ENCODE measurements around the gene RPS18.

RPS18 gene

DNA sequence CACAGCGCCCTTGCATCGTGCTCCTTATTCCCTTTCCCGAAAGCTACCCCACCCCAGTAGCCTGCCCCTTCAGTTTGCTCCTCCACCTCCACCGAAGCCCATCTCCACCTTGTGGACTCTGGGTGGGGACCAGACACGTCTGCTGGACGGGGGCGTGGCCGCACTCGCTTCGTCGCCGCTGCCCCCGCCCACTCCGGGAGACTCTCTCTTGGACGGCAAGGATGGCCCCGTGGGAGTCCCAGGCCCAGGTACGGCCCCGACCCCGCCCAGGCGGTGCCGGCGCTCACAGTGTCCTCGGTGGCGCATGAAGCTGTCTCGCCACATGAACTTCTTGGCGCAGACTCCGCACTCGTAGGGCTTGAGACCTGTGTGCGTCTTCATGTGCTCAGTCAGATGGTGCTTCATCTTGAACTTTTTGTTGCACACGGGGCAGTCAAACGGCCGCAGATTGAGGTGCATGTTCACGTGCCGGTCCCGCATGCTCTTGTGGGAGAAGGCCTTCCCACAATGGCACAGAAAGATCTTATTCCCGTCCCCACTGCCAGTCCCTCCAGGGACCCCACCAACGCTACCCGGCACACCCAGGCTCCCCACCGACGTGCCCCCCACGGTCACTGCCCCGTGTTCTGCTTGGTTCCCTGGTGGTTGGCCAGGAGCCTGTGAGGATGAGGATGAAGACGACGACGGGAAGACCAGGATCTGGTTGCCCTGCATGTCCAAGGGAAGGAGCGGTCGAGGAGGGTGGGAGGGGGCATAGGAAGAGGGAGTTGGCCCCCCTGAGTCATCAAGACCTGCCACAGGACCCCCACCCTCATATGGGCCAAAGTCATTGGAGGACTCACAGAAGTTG lies 43.3 kb downstream of the RPS18 start:
- no peak overlapping the region for H3K9ac ChIP-seq (ENCODE audit: low read depth, low read length, poor library complexity)
- H3K4me2 ChIP-seq (ENCODE audit: insufficient read depth, low read length, poor library complexity, severe bottlenecking), result no peak overlapping the region
- H2BK5ac ChIP-seq (ENCODE audit: low read length), result no peak overlapping the region
- no peak overlapping the region for H3K27ac ChIP-seq (replicated peaks; ENCODE audit: low read length)
- no CpG with 5 or more reads among the region's 47 CpGs for WGBS, 2 donors (ENCODE audit: extremely low coverage in 2 of 2, insufficient read length in 2 of 2, insufficient replicate concordance in 1 of 2)
- DNase-seq (ENCODE audit: low spot score), result no peak
- no peak overlapping the region for H4K91ac ChIP-seq (ENCODE audit: low read depth, low read length, poor library complexity)
- H3K36me3 ChIP-seq (replicated peaks in 1 of 2; ENCODE audit: control insufficient read depth in 2 of 2, insufficient read depth in 2 of 2, low read length in 2 of 2), result peaks cover 20 to 37% of the 10 kb centered on the region in 2 donors
- H2AFZ ChIP-seq (ENCODE audit: low read length), result no peak overlapping the region
- H3K79me1 ChIP-seq (ENCODE audit: low read depth, low read length), result peaks cover 3% of the 10 kb centered on the region
- H4K8ac ChIP-seq (ENCODE audit: low read depth, low read length), result no peak overlapping the region
- H3K18ac ChIP-seq (ENCODE audit: low read length), result no peak overlapping the region
- no peak overlapping the region for H2AK5ac ChIP-seq (ENCODE audit: low read depth, low read length)
- H3K23ac ChIP-seq (ENCODE audit: low read depth, low read length, poor library complexity), result peak overlapping the region; percentile 66
- peaks cover 20 to 32% of the 10 kb centered on the region in 2 donors for H3K4me1 ChIP-seq (ENCODE audit: control insufficient read depth in 2 of 2, insufficient read depth in 1 of 2, low read depth in 1 of 2, low read length in 2 of 2)
- H2BK120ac ChIP-seq (ENCODE audit: low read depth, low read length), result no peak overlapping the region
- no peak overlapping the region for H3K4ac ChIP-seq (ENCODE audit: low read length)
- H2BK12ac ChIP-seq (ENCODE audit: low read length), result no peak overlapping the region
- H3K27me3 ChIP-seq (ENCODE audit: control insufficient read depth in 3 of 3, insufficient read depth in 3 of 3, low read depth in 1 of 3, low read length in 3 of 3), result peaks cover 0 to 16% (median 0%) of the 10 kb centered on the region in 3 experiments
- H3K4me3 ChIP-seq (ENCODE audit: low read length in 2 of 2), result peak overlapping the region in 1 of 2 donors; percentile 79
- no peaks in the 10 kb centered on the region for H3K9me3 ChIP-seq (replicated peaks in 1 of 2; ENCODE audit: control insufficient read depth in 2 of 2, insufficient read depth in 1 of 2, low read depth in 1 of 2, low read length in 2 of 2)
- no peak overlapping the region for H2BK15ac ChIP-seq (ENCODE audit: low read length)
- no peak overlapping the region for H3K14ac ChIP-seq (ENCODE audit: low read length)

DNA sequence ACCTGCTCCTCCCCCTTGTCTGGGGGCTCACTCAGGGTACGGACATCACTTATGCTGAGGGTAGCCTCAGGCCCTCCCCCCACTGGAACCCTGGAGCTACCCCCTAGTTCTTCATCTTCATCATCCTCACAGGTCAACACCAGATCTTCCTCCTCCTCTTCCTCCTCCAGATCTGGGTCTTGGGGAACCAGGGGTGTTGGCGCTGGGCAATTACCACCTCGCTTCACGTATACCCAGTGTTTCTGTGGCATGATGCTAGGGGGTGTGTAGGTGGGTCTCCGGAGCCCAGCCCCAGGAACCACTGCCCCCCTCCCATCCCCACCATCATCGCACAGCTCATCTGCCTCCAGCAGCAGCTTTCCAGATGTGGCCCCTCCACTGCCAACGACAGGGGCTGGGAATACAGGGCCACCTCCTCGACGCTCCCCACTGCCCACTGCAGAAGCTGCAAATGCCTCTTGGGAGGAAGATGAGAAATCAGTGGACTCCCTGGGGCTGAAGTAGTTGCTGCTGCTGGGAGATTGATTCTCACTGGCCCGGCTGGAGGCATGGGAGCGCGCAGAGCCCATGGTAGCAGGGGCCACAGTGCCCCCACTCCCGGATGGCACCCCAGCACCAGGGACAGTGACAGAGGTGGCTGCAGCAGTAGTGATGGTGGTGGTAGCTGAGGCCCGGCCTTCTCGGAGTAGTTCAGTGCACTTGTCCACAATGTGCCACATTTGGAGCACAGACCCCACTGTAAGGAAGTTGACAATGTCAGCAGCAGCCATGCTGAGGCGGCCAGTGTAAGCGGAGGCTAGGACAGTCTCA lies 44.1 kb downstream of the RPS18 start:
- no peak overlapping the region for H4K91ac ChIP-seq (ENCODE audit: low read depth, low read length, poor library complexity)
- H2BK120ac ChIP-seq (ENCODE audit: low read depth, low read length), result no peak overlapping the region
- H3K4me1 ChIP-seq (ENCODE audit: control insufficient read depth in 2 of 2, insufficient read depth in 1 of 2, low read depth in 1 of 2, low read length in 2 of 2), result peaks cover 24 to 36% of the 10 kb centered on the region in 2 donors
- peak overlapping the region; percentile 16 for H2BK15ac ChIP-seq (ENCODE audit: low read length)
- no peak overlapping the region for H3K4me3 ChIP-seq (ENCODE audit: low read length in 2 of 2)
- no CpG with 5 or more reads among the region's 17 CpGs for WGBS, 2 donors (ENCODE audit: extremely low coverage in 2 of 2, insufficient read length in 2 of 2, insufficient replicate concordance in 1 of 2)
- H2AK5ac ChIP-seq (ENCODE audit: low read depth, low read length), result peak overlapping the region; percentile 19
- H2BK12ac ChIP-seq (ENCODE audit: low read length), result no peak overlapping the region
- no peak overlapping the region for H3K4me2 ChIP-seq (ENCODE audit: insufficient read depth, low read length, poor library complexity, severe bottlenecking)
- no peak overlapping the region for H4K8ac ChIP-seq (ENCODE audit: low read depth, low read length)
- H2BK5ac ChIP-seq (ENCODE audit: low read length), result no peak overlapping the region
- DNase-seq (ENCODE audit: low spot score), result no peak
- H3K27me3 ChIP-seq (ENCODE audit: control insufficient read depth in 3 of 3, insufficient read depth in 3 of 3, low read depth in 1 of 3, low read length in 3 of 3), result peaks cover 0 to 16% (median 0%) of the 10 kb centered on the region in 3 experiments
- no peak overlapping the region for H3K14ac ChIP-seq (ENCODE audit: low read length)
- H3K36me3 ChIP-seq (replicated peaks in 1 of 2; ENCODE audit: control insufficient read depth in 2 of 2, insufficient read depth in 2 of 2, low read length in 2 of 2), result peaks cover 28 to 43% of the 10 kb centered on the region in 2 donors
- H3K79me1 ChIP-seq (ENCODE audit: low read depth, low read length), result peaks cover 3% of the 10 kb centered on the region
- no peak overlapping the region for H3K18ac ChIP-seq (ENCODE audit: low read length)
- no peak overlapping the region for H3K27ac ChIP-seq (replicated peaks; ENCODE audit: low read length)
- H3K4ac ChIP-seq (ENCODE audit: low read length), result no peak overlapping the region
- H3K23ac ChIP-seq (ENCODE audit: low read depth, low read length, poor library complexity), result peak overlapping the region; percentile 32
- H3K9ac ChIP-seq (ENCODE audit: low read depth, low read length, poor library complexity), result no peak overlapping the region
- H2AFZ ChIP-seq (ENCODE audit: low read length), result no peak overlapping the region
- H3K9me3 ChIP-seq (replicated peaks in 1 of 2; ENCODE audit: control insufficient read depth in 2 of 2, insufficient read depth in 1 of 2, low read depth in 1 of 2, low read length in 2 of 2), result no peaks in the 10 kb centered on the region

DNA sequence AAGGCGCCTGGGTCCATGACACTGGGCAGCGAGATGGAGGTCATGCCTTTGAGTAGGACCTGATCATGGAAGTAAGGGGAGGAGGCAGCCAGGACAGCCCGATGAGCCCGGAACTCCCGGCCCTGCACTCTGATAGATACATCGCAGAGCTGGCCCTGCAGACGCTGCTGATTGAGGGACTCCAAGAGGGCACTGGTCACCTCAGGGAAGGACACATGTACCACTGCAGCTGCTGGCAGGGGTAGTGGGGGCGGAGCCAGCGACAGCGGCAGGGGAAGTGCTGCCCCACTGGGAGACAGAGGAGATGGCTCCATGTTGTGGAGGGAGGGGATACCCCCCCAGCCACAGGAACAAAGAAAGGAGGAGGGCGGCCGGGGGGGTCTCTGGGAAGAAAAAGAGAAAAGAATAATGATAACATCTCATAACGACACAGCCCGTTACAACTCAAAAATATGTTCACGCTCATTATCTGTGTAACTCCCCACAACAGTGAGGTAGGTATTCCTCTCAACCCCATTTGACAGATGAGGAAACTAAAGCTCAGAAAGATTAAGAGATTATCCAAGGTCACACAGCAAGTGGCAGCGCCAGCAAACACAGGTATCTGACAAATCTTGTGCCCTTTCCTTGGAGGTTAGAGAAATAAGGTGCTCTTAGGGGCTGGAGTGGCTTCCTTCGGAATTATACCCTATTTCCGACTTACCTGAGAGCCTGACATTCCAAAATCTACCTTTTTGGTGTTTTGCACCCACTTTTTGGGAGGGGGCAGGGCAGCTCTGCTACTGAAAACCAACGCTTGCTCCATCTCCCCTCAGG lies 44.9 kb downstream of the RPS18 start:
- Histone ChIP-seq H2BK120ac (ENCODE audit: low read depth, low read length) (no peak overlapping the region), H3K14ac (ENCODE audit: low read length) (no peak overlapping the region), H3K27ac (replicated peaks; ENCODE audit: low read length) (no peak overlapping the region), H3K79me1 (ENCODE audit: low read depth, low read length) (peaks cover 7% of the 10 kb centered on the region), H2BK12ac (ENCODE audit: low read length) (no peak overlapping the region), H3K4me1 (ENCODE audit: control insufficient read depth in 2 of 2, insufficient read depth in 1 of 2, low read depth in 1 of 2, low read length in 2 of 2) (peaks cover 28 to 42% of the 10 kb centered on the region in 2 donors), H3K18ac (ENCODE audit: low read length) (no peak overlapping the region), H3K9ac (ENCODE audit: low read depth, low read length, poor library complexity) (no peak overlapping the region), H3K23ac (ENCODE audit: low read depth, low read length, poor library complexity) (peak overlapping the region; percentile 32), H3K9me3 (replicated peaks in 1 of 2; ENCODE audit: control insufficient read depth in 2 of 2, insufficient read depth in 1 of 2, low read depth in 1 of 2, low read length in 2 of 2) (no peaks in the 10 kb centered on the region), H4K8ac (ENCODE audit: low read depth, low read length) (no peak overlapping the region), H2BK5ac (ENCODE audit: low read length) (no peak overlapping the region), H3K4me3 (ENCODE audit: low read length in 2 of 2) (peak overlapping the region; percentile 53 to 59), H2AK5ac (ENCODE audit: low read depth, low read length) (peak overlapping the region; percentile 19), H2BK15ac (ENCODE audit: low read length) (peak overlapping the region; percentile 16), H3K27me3 (ENCODE audit: control insufficient read depth in 3 of 3, insufficient read depth in 3 of 3, low read depth in 1 of 3, low read length in 3 of 3) (peaks cover 0 to 14% (median 0%) of the 10 kb centered on the region in 3 experiments), H4K91ac (ENCODE audit: low read depth, low read length, poor library complexity) (no peak overlapping the region), H2AFZ (ENCODE audit: low read length) (no peak overlapping the region), H3K4ac (ENCODE audit: low read length) (no peak overlapping the region), H3K36me3 (replicated peaks in 1 of 2; ENCODE audit: control insufficient read depth in 2 of 2, insufficient read depth in 2 of 2, low read length in 2 of 2) (peaks cover 30 to 50% of the 10 kb centered on the region in 2 donors), H3K4me2 (ENCODE audit: insufficient read depth, low read length, poor library complexity, severe bottlenecking) (peak overlapping the region; percentile 43)
- no CpG with 5 or more reads among the region's 19 CpGs for WGBS, 2 donors (ENCODE audit: extremely low coverage in 2 of 2, insufficient read length in 2 of 2, insufficient replicate concordance in 1 of 2)
- DNase-seq (ENCODE audit: low spot score), result no peak
